Left forelimb (tissue), 1 donor: ENCODE data around the gene SYNE3.
A peak's percentile ranks its signal among the peaks of the same experiment; 100 is the strongest.

Experiments
- DNase-seq: peaks from one replicate; pipeline ENCODE4 v3.0.0-alpha.2; 2018; ENCODE audit warnings: low spot score

Gene SYNE3, protein sequence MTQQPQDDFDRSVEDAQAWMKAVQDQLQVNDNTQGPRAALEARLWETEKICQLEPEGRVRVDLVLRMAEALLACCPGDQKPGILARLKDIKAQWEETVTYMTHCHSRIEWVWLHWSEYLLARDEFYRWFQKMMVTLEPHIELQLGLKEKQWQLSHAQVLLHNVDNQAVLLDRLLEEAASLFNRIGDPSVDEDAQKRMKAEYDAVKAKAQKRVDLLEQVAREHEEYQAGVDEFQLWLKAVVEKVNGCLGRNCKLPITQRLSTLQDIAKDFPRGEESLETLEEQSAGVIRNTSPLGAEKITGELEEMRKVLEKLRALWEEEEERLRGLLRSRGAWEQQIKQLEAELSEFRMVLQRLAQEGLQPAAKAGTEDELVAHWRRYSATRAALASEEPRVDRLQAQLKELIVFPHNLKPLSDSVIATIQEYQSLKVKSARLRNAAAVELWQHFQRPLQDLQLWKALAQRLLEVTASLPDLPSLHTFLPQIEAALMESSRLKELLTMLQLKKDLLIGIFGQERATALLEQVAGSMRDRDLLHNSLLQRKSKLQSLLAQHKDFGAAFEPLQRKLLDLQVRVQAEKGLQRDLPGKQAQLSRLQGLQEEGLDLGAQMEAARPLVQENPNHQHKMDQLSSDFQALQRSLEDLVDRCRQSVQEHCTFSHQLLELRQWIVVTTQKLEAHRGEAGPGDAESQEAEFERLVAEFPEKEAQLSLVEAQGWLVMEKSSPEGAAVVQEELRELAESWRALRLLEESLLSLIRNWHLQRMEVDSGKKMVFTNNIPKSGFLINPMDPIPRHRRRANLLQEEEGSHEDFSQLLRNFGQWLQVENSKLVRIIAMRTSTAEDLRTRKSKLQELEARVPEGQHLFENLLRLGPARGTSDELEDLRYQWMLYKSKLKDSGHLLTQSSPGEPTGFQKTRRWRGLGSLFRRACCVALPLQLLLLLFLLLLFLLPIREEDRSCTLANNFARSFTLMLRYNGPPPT

GRCh38 chr14:95516554-95517181, at the start of gene SYNE3:
TSS of gene SYNE3 (minus strand) at chr14:95516650. CDS start at chr14:95475821, 40,829 bp downstream.
- DNase-seq, result peak; percentile 78

- no peak for DNase-seq
Measured at GRCh38 chr14:95564060-95564459, 47.6 kb upstream of the SYNE3 start.

GRCh38 chr14:95562892-95563685, 46.6 kb upstream of the SYNE3 start:
- no peak for DNase-seq

DNA sequence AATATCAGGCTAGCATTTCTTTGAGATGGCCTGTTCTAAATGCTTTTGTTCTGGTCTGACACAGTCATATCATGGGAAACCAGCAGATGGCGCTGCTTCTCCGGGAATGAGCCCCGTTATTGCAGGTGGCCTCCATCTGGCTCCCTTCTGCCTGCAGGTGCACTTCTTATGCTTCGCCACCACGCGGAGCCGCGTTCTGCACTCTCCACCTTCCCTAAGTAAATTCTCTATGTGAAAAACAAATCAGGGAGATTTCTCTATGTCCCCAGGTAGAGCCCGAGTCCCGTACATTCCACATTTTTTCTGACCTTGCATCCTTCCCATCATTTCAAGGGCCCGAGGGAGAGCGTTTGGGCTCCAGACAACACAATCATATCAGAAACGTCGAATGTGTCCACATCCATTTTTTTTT, 44.6 kb upstream of the SYNE3 start:
- DNase-seq, result peak; percentile 89

GRCh38 chr14:95559203-95559602, 42.8 kb upstream of the SYNE3 start:
- DNase-seq, result no peak

- no peak for DNase-seq
Measured at GRCh38 chr14:95557832-95558231, 41.4 kb upstream of the SYNE3 start.

- no peak for DNase-seq
Measured at GRCh38 chr14:95557291-95557690, 40.8 kb upstream of the SYNE3 start.

- no peak for DNase-seq
Measured at GRCh38 chr14:95555053-95555452, 38.6 kb upstream of the SYNE3 start.

DNA sequence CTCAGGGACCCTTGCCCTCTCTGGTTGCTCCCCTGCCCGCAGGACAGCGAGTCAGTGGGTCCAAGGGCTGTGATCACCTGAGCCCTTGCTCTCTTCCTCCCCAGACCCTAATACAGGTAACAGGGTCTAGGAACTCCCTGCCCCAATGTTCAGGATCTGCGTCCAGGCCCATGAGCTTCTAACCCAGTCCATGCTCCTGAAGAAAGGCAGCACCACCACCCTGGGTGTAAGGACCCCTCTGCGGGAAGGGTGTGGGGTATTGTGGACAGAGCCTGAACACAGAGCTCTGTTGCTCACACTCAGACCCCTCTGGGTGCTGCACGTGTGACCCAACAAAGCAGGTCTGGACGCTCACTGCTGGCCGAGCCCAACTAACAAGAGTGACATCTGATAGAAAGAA, 36.7 kb upstream of the SYNE3 start:
- no peak for DNase-seq

- DNase-seq, result no peak
Measured at GRCh38 chr14:95551435-95551834, 35.0 kb upstream of the SYNE3 start.

DNA sequence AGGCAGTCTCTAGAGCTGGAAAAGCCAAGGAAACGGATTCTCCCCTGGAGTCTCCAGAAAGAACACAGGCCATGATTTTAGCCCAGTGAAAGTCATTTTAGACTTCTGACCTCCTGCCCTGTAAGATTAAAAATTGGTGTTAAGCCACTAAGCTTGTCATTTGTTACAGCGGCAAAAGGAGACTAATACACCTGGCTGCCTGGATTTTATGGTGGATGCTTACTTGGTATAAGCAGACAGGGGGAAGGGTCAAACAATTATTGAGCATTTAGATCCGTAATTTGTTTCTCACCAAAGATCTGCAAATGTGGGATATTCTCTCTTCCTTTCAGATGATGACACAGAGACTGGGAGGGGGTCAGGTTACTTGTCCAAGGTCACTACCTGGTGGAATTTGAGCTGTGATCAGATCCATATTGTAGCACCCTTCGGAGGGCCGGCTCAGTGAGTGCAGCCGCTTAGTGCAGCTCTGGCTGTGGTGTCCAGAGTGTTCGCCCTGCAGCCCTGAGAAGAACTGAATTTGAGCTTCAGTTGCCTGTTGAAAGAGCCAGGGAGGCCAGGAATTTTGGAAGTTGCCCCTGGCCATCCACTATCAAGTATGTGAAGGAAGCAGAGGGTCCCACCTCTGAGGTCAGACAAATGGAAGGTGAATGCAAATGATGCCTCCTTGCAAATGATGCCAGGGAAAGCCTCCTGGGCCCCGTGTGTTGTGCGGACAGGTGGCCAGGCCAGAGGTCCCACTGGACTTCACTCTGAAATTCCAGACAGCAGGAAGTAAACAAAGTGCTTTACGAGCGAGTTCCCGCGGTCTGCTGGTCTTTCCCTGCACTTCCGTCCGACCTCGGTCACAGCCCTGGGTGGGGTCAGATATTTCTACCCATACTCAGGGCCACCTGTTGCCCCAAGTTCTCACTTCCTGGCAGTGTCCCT, 33.5 kb upstream of the SYNE3 start:
- no peak for DNase-seq

DNA sequence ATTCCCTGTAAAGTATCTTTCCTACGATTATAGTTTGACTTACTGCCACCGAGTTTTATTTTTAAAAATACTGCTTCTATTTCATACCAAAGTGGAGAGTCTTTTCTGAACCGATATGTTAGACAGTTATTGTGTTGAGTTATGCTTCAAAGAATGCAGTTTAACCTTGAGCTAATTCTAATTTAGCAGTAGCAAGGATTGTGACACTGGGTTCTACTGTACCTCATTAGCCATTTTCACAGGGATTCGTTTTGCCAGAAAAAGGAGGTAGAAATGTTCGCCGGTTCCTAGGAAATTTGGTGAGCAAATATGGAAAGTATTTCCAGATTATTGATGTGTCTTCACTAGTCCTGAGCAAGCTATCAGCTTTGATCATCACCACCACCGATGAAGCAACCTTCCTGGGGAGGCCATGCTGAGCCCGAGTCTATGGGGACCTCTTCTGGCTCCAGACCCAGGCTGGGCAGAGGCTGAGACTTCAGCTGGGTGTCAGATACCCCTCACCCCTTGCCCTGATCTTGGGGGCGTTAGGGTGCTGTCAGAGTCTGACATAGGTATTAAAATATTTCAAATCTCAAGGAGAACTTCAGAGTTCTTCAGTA, 32.0 kb upstream of the SYNE3 start:
- no peak for DNase-seq

GRCh38 chr14:95547626-95548327, 31.3 kb upstream of the SYNE3 start:
- no peak for DNase-seq

DNA sequence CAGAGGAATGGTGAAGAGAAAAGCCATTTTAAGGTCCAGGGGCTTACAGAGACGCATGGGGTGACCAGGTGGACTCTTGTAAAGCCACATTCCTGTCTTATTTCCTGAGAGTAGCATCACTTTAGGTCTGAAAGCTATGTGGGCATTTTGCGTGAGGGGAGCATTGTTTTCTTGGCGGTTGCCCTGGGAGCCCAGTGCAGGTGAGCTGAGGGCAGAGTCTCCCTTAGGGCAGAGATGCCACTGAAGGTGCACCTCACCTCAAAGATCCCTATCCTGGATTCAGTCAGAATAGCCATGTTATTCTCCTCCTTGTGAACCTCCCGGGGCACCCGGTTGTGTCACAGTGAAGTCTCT, 30.8 kb upstream of the SYNE3 start:
- no peak for DNase-seq

- no peak for DNase-seq
Measured at GRCh38 chr14:95545515-95546168, 29.2 kb upstream of the SYNE3 start.

GRCh38 chr14:95544588-95544987, 28.1 kb upstream of the SYNE3 start:
- DNase-seq, result no peak

DNA sequence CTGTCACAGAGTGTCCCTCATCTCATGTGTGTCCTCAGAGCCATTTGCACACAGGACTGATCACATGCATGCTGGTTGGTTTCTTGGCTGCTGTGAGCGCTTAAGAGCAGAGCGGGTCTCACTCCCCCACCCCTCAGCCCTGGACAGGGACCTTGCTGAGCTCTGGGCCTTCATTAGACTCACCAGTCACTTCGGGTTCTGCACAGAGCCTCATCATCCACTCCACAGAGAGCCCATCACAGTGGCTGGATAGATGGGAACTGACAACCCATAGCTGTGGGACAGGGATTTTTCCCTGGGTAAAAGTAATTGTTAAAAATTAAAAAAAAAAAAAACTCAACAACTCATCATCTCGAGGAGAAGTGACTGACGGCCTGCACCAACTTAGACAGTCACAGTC, 26.6 kb upstream of the SYNE3 start:
- DNase-seq, result no peak

DNA sequence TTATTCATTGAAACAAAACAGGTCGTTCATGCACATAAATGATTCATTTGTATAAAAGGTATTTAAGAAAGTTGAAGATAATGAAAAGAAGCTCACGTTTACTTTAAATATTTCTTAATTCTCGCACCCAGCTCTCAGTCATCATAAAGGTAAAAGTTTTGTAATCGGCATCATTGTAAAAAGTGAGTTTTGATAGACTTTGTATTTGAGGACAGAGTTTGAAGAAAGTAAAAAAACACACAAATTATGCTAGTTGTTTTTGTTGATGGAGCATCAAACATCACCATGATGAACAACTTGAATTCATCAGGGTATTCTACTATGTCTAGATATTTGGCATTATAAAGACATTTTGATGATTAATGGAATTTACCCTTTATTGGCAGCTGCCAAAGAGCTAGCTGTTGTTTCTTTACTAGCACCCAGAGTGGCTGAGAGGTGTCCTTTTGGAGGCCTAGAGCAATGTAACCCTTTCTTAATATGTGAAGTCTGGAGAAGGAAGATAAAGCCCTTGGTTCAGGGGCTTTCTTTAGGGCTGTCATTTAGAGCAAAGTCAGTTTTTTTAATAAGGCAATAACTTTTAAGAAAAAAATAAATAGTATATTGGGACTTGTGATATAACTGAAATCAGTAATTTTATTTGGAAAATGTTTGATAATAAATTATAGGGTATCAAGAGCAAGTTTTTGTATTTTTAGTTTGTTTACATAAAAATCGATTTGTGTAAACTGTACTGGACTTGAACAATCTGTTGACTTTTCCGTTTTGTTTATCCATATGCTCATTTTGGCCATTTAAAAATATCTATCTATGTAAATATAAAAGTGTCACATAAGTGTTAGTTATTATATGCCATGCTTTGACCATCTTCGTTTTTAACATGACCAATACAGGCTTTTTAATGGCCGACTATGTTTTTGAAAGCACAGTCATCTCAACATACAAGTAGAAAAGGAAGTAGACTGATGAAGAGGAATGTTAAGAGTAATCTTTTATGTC, 25.8 kb upstream of the SYNE3 start:
- DNase-seq, result no peak
